AML-193 (cell line): ENCODE results near the gene CNTNAP2.

Source experiments
- DNase-seq, 2 experiments: peaks; one replicate each; lab custom pipeline; 2025; lab: John Stamatoyannopoulos, UW

Gene CNTNAP2

DNA sequence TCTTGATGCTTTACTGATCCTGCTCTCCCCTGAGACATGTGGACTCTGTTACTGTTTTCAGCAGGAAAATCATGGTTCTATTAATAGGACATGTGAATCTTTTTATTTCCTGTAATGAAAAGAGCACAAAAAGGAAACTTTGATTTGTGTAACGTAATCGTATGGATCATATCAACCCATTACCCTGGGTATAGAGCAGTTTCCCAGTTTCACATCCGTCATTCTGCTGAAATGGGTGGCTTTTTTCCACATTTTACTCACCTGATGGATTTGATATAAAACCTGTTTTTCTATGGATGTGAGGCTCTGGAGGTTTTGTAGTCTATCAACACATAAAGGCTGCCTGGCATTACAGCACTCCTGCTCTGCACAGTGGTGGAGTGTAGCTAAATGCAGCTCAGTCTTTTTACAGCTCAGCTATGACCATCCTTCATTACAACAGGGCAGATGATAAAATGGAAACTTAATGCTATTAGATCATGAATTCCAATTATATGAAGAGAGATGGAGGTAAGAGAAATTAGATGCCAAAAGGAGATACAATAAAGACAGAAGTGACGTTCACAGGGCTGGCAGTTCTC is 1987.6 kb downstream of the CNTNAP2 start:
- DNase-seq, result no peak

DNA sequence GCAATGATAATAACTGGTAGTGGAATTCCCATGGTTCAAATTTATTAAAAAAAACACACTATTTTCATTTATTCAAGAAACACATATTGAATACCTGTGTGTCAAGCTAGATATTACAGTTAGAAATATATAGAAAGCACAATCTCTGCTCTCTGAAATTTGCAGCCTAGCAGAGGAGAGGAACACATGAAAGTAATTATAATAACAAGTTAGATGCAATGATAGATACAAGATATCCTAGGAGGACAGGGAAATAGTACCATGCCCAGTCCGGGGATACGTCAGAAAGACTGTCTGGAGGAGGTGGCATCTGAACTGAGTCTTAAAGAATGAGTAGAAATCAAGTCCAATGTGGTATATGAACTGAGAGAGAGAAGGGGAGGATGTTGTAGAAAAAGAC is 1988.3 kb downstream of the CNTNAP2 start:
- DNase-seq, result no peak

DNA sequence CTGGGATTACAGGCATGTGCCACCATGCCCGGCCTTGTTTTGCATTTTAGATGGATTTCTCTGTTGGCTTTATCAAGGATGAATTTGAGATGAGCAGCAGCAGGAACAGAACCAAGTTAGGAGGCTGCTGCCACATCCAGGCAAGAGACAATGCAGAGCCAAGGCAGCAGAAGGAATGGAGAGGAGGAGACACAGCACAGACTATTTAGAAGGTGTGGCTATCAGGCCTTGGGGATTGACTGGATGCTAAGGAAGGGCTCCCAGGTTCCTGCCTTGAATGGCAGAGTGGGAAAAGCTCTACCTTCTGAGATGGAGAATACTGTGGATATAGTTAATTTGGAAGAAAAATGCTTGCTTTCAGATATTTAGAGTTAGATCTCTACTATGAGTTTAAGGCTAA is 1989.3 kb downstream of the CNTNAP2 start:
- DNase-seq, result no peak

DNA sequence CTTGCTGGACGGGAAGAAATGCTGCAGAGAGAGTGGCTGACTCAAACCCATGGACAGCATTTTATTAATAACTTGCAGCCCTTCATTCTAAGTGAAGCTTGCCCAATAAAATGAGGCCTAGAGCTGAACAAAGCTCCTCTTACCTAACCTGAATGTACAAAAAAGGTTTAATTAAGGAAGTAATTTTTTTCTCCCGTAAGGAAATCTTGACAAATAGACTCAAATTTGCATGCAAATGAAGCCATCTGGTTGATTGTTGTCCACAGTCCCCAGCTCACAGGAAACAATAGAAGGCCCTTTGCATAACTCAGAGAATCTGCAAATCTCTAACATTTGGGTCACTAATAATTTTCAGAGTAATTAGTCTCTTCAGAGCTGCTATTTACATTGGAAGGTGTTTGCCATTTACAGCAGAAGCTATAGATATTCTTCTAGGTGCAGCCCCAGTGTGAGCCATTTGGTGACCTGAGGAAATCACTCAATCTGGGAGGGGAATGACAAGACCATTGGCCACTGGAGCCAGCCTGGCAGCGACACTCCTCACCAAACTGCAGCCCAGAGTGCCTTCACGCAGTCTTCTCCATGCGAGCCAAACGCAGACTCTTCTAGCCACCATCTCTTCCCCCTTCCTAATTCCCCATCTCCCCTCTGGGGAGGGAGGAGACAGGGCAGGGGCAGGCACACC is 1991.0 kb downstream of the CNTNAP2 start:
- no peak for DNase-seq

DNA sequence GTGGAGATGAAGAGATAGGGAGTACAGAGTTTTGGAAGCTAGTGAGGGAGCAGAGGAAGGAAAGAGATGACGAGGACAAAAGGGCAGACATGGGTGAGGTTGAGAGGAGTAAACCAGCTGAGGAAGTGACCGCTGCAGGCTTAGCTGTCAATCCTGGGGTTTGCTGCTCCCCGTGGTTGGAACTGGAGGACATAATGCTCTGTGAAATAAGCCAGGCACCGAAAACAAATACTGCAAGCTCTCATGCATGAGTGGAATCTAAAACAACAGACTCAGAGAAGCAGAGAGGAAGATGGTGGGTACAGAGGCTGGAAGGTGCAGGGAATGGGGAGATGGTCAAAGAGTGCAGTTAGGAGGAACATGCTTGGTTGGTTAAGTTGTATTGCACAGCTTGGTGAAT is 1991.8 kb downstream of the CNTNAP2 start:
- no peak for DNase-seq

DNA sequence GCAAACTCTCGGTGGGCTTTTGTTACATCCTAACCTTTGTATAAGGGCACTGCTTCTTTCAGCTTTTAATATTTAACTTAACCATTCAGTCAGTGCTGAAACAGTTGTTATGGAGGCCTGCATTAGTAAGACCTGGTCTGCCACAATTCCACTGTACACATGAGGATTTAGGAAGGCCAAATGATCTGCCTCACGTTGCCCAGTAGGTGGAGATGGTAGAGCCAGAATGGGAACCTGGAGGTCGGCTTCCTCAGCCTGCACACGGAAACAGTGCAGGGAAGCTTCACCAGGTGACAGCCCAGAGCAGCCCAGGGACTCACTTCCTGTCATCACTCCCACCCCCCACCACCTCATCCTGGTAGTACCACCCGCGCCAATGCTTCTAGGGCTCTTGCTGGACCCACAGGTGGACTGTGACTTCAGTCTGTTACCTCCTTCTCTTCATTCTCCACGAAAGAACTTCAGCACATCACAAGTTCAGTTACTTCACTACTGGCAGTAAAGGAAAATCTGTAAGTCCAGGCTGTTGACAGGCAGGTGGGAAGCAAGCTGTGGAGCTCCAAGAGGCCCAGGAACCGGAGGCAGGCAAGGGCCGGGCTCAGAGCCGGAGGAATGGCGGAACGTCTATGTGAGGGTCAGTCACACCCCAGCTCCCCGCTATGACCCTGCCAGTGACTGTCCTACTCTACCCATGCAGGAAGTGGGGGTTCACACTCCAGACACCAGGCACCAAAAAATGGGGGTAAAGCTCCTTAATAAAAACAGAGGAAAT is 1993.7 kb downstream of the CNTNAP2 start:
- DNase-seq, result no peak

DNA sequence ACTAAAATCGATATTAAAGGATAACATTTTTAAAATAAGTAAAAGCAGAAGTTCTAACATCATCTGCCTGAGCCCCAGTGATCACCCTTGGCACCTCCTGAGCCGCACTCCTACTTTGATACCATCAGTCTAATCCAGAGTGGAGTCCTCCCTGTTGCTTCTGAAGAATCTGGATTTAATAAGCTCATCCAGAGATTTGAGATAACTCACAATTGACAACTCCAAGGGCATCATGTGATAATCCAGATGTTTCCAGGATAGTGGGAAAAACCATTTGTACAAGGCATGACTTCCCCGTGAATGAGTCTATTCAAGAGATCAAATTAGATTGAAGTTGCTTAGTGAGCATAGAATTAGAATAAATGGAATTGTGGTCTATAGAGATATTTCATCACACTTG is 1998.2 kb downstream of the CNTNAP2 start:
- DNase-seq, result no peak

DNA sequence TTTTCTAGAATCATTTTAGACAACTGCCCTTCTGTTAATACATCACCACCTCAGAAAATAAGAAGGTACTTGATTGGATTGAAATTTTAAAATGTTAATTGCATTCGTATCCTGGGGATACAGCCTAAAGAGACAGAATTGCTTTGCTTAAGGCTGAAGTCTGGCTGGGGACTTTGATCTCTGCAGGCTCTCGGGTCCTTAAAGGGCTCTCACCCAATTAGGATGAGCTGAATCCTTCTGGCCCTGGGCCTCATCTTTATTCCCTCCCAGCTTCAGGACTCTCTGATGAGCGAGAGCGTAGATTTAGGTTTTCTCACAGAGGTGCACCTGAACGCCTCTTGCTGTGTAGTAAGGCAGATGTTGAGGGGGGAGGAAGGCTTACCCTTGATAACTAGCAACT is 1998.7 kb downstream of the CNTNAP2 start:
- DNase-seq, result no peak

DNA sequence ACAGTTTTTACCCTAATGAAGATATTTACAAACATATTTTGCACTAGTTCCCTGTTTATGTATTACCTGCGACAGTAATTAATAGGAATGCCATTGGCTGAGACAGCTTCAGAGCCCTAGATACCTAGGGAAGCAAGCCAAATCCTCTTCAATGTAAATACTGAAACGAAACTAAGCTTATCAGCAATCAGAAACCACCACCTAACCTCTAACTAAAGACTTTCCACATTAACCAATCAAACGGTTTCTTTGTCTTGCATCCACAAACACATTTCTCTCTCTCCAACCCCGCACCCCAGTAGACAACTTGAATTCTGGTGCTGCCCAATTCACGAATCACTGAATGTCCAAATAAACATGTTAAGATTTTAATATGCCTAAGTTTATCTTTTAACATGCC is 1999.6 kb downstream of the CNTNAP2 start:
- DNase-seq, result no peak

DNA sequence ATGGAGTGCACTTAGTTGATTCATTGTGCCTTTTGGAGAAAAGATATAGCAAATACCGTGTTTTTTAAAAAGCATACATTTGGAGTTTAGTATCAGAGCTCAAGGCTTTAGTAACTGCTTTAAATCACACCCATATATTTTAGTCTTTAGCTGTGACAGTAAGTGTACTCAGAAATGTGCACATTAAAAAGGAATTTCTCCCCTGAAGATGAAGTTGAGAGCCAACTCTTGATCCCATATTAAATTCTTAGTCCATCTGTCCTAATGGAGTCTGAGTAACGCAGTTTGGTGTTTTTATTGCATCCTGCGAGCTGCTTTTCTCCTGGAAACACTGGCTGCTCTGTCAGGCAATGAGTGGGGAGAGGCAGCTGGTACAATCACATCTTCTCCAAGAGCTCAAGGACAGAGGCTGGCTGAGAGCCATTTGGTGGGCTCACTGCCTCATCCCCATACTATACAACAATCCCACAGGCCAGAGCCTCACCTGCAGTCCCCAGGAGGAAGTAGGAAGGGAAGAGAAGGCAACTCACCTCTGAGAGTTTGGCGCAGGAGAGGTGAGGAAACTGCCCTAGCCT is 2000.3 kb downstream of the CNTNAP2 start:
- no peak for DNase-seq

DNA sequence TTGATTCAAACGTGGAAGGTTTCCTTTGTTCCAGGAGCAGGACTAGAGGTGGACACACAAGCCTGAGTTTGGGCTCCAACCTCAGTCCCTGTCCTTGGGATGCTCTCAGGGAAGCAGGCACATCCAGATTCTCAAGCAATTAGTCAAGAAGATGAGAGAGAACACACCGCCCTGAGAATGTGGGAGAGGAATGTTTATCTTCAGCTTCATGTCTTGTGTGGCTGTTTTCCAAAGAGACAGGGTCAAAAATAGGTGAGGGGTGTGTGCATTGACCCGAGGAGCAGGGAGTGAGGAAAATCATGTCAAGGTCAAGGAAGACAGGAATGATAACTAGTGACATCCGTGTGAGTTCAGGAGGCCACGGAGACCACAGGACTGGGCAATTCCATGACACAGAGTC is 2001.8 kb downstream of the CNTNAP2 start:
- DNase-seq, result no peak

DNA sequence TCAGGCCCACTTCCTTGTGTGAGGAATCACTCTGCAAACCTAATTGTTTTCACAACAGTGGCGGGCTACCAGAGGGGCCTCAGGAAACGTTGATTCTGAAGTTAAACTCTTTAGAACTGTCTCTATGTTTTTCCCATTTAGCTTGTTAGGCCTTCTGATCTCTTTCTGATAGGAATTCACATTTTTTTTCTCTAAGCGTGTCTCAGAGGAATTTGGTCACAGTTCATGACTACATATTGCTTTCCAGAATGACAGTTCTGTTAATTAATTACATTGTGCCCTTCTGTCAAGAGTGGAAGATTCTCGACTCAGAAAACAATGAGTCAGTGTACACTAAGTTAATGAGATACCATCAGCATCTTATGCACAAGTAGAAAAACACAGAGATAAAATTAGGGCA is 2004.8 kb downstream of the CNTNAP2 start:
- DNase-seq, result no peak

DNA sequence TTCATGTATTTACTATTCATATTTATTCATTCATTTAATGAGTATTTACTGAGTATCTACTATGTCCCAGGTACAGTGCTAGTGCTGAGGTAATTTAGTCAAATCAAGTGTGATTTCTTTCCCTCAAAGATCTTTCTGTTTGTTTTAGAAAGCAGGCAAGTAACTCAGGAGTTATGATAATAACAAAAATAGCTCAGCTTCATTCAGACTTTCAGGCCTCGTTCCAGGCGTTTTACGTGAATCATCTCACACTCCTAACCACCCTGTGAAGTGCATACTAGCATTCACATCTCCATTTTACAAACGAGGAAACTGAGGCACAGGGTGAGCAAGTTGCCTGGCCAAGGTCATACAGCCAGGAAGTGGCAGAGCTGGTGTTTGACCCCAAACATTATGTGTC is 2005.2 kb downstream of the CNTNAP2 start:
- DNase-seq, result no peak

DNA sequence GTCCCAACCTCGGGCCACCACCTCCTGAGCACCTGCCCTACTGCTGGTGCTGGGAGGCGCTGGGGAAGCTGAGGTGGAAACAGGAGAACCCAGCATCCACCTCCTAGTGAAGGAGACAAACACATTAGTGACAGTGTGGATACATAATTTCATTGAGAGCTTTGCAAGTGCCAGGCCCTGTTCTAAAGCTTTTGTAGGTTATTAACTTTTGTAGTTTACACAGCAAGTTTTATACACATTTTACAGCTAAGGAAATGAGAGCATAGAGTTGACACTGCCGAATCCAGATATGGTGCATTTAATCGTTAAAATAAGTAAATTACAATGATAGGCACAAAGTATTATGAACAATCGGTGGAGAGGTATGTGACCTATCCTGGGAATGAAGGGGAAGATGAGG is 2007.9 kb downstream of the CNTNAP2 start:
- DNase-seq, result no peak

DNA sequence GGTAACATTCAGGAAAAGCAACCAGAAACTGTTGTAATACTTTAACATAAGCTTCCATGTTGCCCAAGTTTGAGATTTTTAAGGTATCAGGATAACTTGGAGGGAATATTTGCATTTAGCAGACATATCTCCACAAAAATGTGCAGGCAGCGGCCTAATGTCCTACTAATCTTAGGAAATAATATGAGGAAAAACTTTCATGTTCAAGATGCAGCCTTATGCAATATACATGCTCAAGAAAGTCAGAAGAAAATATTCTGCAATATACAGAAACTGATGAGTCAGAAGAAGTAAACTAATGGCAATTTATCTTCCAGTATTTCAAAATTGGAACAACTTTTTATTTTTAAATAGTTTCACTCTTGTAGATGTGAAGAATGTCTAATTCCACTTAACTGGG is 2010.8 kb downstream of the CNTNAP2 start:
- DNase-seq, result no peak

DNA sequence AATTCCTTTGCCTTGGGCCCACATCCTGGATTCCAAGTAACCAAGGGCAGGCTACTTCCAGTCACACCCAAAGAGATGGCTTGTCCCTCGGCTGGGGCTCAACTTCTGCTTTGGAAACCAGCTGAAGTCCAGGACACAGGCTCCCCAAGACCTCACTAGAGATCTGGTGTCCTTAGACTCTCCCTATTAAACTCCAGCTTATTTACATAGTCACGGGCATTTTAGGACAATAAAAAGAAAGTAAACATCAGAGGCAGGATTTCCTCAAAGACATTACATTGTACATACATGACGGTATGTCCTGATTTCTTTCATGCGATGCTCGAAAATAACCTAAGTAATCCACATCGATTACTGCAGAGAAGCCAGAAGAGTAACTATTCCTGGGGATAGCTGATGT is 2012.4 kb downstream of the CNTNAP2 start:
- DNase-seq, result no peak

DNA sequence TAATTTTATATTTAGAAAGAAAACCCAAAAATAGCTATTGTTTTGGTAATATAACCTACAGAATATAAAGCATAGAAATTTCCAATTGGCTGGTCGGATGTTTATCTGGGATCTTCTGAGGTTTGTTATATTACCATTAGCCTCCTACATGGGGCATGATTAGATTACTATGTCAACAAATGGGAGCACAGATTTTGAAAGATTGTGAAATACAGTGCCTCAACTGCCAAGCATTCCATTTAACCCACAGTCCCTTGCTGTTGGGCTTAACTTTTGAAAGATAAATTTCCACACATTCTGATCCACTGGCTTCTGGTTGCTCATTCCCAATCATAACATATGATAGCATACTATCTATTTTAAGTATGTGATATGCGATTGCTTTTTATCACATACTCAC is 2018.5 kb downstream of the CNTNAP2 start:
- no peak for DNase-seq

DNA sequence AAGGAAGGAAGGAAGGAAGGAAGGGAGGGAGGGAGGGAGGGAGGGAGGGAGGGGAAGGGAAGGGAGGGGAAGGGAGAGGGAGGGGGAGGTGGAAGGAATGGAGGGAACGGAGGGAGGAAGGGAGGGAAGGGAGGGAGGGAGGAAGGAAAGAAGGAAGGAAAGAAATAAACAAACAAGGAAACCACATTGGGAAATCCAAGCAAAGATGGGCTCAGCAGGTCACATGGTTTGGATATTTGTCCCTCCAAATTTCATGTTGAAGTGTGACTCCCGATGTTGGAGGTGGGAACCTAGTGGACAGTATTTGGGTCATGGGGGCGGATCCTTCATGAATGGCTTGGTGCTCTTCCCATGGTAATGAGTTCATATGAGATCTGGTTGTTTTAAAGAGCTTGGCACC is 2019.4 kb downstream of the CNTNAP2 start:
- no peak for DNase-seq

DNA sequence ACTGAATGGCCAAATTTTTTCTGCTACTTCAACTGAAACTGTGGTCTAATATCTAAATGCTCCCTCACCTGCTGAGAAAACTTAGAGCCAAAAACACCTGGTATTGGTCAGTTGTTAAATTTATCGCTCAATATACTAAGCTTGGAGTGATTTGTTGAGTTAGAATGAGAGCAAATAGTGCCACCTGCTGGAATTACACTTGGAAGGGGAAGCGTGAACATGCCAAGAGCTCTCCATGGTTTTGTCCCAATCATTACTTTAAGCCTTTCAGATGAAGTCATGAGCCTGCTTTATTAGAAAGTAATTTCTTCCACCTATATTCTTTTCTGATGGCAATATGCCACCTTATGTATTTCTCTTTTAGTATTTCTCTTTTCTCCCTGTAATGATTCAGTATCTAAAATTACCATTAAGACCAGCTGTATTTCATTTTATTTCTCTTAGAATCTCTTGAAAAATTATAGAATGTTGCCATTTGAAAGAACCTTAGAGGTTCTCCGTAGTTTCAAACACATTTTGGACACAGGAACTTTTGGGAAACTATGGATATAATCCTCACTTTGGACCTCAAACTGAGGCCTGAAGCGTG is 2026.2 kb downstream of the CNTNAP2 start:
- peak in 1 of 2 experiments; percentile 41 for DNase-seq

DNA sequence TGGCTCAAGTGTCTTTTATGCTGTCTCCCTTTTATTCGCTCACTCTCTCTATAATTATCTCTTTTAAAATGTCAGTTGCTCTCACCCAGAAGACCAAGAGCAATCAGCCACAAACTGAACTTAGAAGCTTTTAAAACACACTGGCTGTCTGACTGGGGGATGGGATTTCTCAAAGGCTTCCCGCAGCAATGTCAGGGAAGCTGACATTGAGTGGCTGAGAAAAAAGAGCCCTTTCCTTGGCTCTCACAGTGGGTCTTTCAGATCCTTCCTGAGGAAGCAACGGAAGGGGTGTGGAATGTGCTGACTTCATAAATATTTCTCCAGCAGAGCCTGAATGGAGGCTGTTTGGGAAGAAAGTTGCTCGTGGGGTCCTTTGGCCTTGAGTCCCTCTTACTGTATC is 2028.2 kb downstream of the CNTNAP2 start:
- no peak for DNase-seq

DNA sequence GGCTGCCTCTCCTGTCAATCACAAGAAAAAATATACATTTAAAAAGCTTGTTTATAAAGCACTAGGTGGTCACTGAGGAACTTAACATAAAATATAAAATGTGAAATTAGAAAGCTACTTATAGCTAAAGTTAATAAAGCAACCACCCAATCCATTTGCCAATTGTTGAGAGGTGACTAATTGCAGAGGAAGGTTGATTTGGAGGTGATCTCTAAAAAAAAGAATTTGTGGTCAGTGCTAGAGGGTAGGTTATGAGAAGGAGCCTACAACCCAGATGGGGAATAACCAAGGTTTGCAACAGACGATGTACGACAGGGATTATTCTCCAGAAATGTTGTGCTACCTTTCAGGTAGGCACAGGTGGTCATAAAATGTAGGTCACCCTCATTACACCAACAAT is 2029.7 kb downstream of the CNTNAP2 start:
- no peak for DNase-seq

DNA sequence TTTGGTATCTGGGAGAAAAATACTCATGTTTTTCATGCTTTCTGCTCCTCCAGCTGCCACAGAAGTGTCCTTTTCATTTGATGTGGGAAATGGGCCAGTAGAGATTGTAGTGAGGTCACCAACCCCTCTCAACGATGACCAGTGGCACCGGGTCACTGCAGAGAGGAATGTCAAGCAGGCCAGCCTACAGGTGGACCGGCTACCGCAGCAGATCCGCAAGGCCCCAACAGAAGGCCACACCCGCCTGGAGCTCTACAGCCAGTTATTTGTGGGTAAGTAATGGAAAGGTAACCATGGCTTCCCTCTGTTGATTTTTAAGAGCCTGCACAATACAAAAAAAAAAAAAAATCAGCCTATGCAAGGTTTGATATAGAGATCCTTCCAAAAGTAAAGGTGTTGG is 2030.8 kb downstream of the CNTNAP2 start:
- DNase-seq, result no peak

DNA sequence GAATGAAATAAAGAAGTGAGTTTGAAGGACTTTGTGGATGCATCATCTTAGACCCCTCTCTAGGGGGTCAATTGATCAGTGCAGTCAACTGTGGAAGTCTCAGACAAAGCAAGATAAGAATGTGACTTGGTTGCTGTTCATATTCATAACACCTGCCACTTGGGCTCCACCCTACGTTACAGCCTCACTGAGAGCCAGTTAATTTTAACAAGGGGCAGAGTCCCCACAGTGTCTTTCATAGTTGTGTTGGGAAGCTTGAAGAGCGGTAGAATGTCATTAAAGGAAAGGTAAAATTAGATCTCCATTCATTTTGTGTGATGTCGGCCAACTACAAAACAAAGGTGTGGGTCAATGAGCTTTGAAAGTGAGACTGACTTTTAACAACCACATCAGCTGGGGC is 2031.9 kb downstream of the CNTNAP2 start:
- no peak for DNase-seq
